ENCODE measurements around the gene DZANK1.

GRCh38 chr20:18481596-18481995, 14.8 kb upstream of the DZANK1 start:
- TF ChIP-seq EZH2 (IDR thresholded peaks at IDR 0.05; ENCODE audit: insufficient read depth, poor library complexity, severe bottlenecking): no peak
- TF ChIP-seq EZH2phosphoT487 (IDR thresholded peaks at IDR 0.05; ENCODE audit: insufficient read depth, low read depth): no peak
